Trophoblast cell (in vitro differentiated cells and primary cell): ENCODE measurements around the gene HEATR9.
A peak's percentile ranks its signal among the peaks of the same experiment; 100 is the strongest.

ENCODE experiments used
- DNase-seq, 2 donors: peaks; one replicate each; pipeline ENCODE4 v3.0.0-alpha.2; 2016
- H2AFZ ChIP-seq: 2 replicates; pipeline ENCODE4 v1.6.1; 2013; ENCODE audit warnings: low read length, moderate library complexity, mild to moderate bottlenecking; ENCODE audit not compliant: insufficient read depth, poor library complexity
- H2AK5ac ChIP-seq: 2 replicates; pipeline ENCODE4 v1.6.1; 2013; ENCODE audit warnings: mild to moderate bottlenecking, low read length
- H2BK120ac ChIP-seq: 2 replicates; pipeline ENCODE4 v1.6.1; 2013; ENCODE audit warnings: low read length, mild to moderate bottlenecking, moderate library complexity; ENCODE audit not compliant: insufficient read depth, poor library complexity
- H2BK12ac ChIP-seq: 2 replicates; pipeline ENCODE4 v1.6.1; 2013; ENCODE audit warnings: mild to moderate bottlenecking, low read length, moderate library complexity
- H2BK5ac ChIP-seq: 2 replicates; pipeline ENCODE4 v1.6.1; 2013; ENCODE audit warnings: low read length, low read depth, moderate library complexity, mild to moderate bottlenecking; ENCODE audit not compliant: poor library complexity
- H3K14ac ChIP-seq: 2 replicates; pipeline ENCODE4 v1.6.1; 2013; ENCODE audit warnings: mild to moderate bottlenecking, low read length
- H3K18ac ChIP-seq: 2 replicates; pipeline ENCODE4 v1.6.1; 2013; ENCODE audit warnings: mild to moderate bottlenecking, low read length
- H3K23ac ChIP-seq: 2 replicates; pipeline ENCODE4 v1.6.1; 2013; ENCODE audit warnings: low read length
- H3K27ac ChIP-seq: 2 replicates; pipeline ENCODE4 v1.5.1; 2013; ENCODE audit warnings: low read depth, mild to moderate bottlenecking, inconsistent platforms, low read length, moderate library complexity
- H3K27me3 ChIP-seq: 2 replicates; pipeline ENCODE4 v1.6.1; 2013; ENCODE audit warnings: inconsistent platforms, mild to moderate bottlenecking, low read length, moderate library complexity; ENCODE audit not compliant: insufficient read depth
- H3K36me3 ChIP-seq, 2 experiments: 1 replicate in 1 of 2; 2 replicates in 1 of 2; pipeline ENCODE4 v1.6.1; 2013; ENCODE audit warnings: low read length in 2 of 2, mild to moderate bottlenecking in 2 of 2, moderate library complexity in 1 of 2; ENCODE audit not compliant: insufficient read depth in 2 of 2, control insufficient read depth in 1 of 2
- H3K4ac ChIP-seq: 2 replicates; pipeline ENCODE4 v1.6.1; 2013; ENCODE audit warnings: low read depth, mild to moderate bottlenecking, low read length, moderate library complexity
- H3K4me1 ChIP-seq, 2 experiments: 1 replicate in 1 of 2; 2 replicates in 1 of 2; pipeline ENCODE4 v1.6.1; 2013; ENCODE audit warnings: low read length in 2 of 2, mild to moderate bottlenecking in 2 of 2, moderate library complexity in 1 of 2; ENCODE audit not compliant: insufficient read depth in 2 of 2, control insufficient read depth in 1 of 2
- H3K4me2 ChIP-seq: 2 replicates; pipeline ENCODE4 v1.6.1; 2013; ENCODE audit warnings: inconsistent platforms, mild to moderate bottlenecking, low read length, moderate library complexity
- H3K4me3 ChIP-seq: 2 replicates; pipeline ENCODE4 v1.5.1; 2013; ENCODE audit warnings: mild to moderate bottlenecking, low read depth, low read length, inconsistent platforms
- H3K79me1 ChIP-seq: one replicate; pipeline ENCODE4 v1.6.1; 2013; ENCODE audit warnings: low read length
- H3K79me2 ChIP-seq: 2 replicates; pipeline ENCODE4 v1.6.1; 2013; ENCODE audit warnings: low read length, mild to moderate bottlenecking; ENCODE audit not compliant: control insufficient read depth, insufficient read depth, poor library complexity
- H3K9ac ChIP-seq: 2 replicates; pipeline ENCODE4 v1.6.1; 2013; ENCODE audit warnings: mild to moderate bottlenecking, low read length
- H3K9me3 ChIP-seq: 2 replicates; pipeline ENCODE4 v1.6.1; 2013; ENCODE audit warnings: low read depth, mild to moderate bottlenecking, control low read depth, inconsistent platforms, low read length; ENCODE audit not compliant: insufficient read depth
- H4K12ac ChIP-seq: 2 replicates; pipeline ENCODE4 v1.6.1; 2013; ENCODE audit warnings: low read depth, mild to moderate bottlenecking, low read length, moderate library complexity
- H4K8ac ChIP-seq: 2 replicates; pipeline ENCODE4 v1.6.1; 2013; ENCODE audit warnings: low read depth, mild to moderate bottlenecking, low read length, moderate library complexity
- H4K91ac ChIP-seq: one replicate; pipeline ENCODE4 v1.6.1; 2013; ENCODE audit warnings: low read depth, mild to moderate bottlenecking, low read length, moderate library complexity
- WGBS: extraction: QIAGEN DNeasy Blood & Tissue Kit; methylation state at CpG from one replicate; pipeline ENCODE4 v1.1.7; 2013; ENCODE audit warnings: missing lambda C conversion rate; ENCODE audit not compliant: insufficient read length, insufficient coverage; ENCODE audit errors: extremely low coverage; 5-methylcytosine and 5-hydroxymethylcytosine counted together

Gene HEATR9

GRCh38 chr17:35870906-35871819, 2.5 kb upstream of the HEATR9 start:
- no peak overlapping the region for H3K4me2 ChIP-seq
- H3K23ac ChIP-seq: no peak overlapping the region
- no peak overlapping the region for H2BK12ac ChIP-seq
- no peak overlapping the region for H4K8ac ChIP-seq
- no peak overlapping the region for H3K14ac ChIP-seq
- no peak overlapping the region for H3K27ac ChIP-seq
- no peak overlapping the region for H2BK5ac ChIP-seq
- no peak overlapping the region for H2BK120ac ChIP-seq
- no peak overlapping the region for H4K91ac ChIP-seq
- H3K79me2 ChIP-seq: no peaks in the 10 kb centered on the region
- DNase-seq: peak in 1 of 2 donors; percentile 44
- H3K36me3 ChIP-seq: no peaks in the 10 kb centered on the region
- no peaks in the 10 kb centered on the region for H3K79me1 ChIP-seq
- WGBS: no CpG with 5 or more reads among the region's 8 CpGs
- no peak overlapping the region for H4K12ac ChIP-seq
- H3K9me3 ChIP-seq: no peaks in the 10 kb centered on the region
- no peak overlapping the region for H3K4me3 ChIP-seq
- no peak overlapping the region for H3K9ac ChIP-seq
- no peak overlapping the region for H2AFZ ChIP-seq
- no peak overlapping the region for H2AK5ac ChIP-seq
- H3K18ac ChIP-seq: no peak overlapping the region
- H3K4ac ChIP-seq: no peak overlapping the region
- peaks cover 8 to 9% of the 10 kb centered on the region in 2 experiments for H3K4me1 ChIP-seq
- H3K27me3 ChIP-seq: no peaks in the 10 kb centered on the region

- Histone ChIP-seq H4K91ac (no peak overlapping the region), H2AK5ac (no peak overlapping the region), H4K8ac (no peak overlapping the region), H3K4me1 (peaks cover 3 to 4% of the 10 kb centered on the region in 2 experiments), H3K4ac (no peak overlapping the region), H3K23ac (no peak overlapping the region), H3K9me3 (no peaks in the 10 kb centered on the region), H3K79me1 (no peaks in the 10 kb centered on the region), H3K14ac (no peak overlapping the region), H2BK120ac (no peak overlapping the region), H2BK12ac (no peak overlapping the region), H3K27me3 (no peaks in the 10 kb centered on the region), H2BK5ac (no peak overlapping the region), H3K79me2 (no peaks in the 10 kb centered on the region), H3K18ac (no peak overlapping the region), H3K36me3 (no peaks in the 10 kb centered on the region), H2AFZ (no peak overlapping the region), H3K27ac (no peak overlapping the region), H4K12ac (no peak overlapping the region), H3K4me3 (no peak overlapping the region), H3K4me2 (no peak overlapping the region), H3K9ac (no peak overlapping the region)
- WGBS: no CpG with 5 or more reads among the region's 3 CpGs
- no peak for DNase-seq
Measured at GRCh38 chr17:35867574-35867973, 1.1 kb downstream of the HEATR9 start.

- no peak for DNase-seq
- Histone ChIP-seq H3K4ac (no peak overlapping the region), H2AK5ac (no peak overlapping the region), H3K18ac (no peak overlapping the region), H3K9ac (no peak overlapping the region), H3K4me1 (peaks cover 3 to 4% of the 10 kb centered on the region in 2 experiments), H2BK5ac (no peak overlapping the region), H4K12ac (no peak overlapping the region), H3K27ac (no peak overlapping the region), H2BK12ac (no peak overlapping the region), H3K4me3 (no peak overlapping the region), H4K8ac (no peak overlapping the region), H2BK120ac (no peak overlapping the region), H3K79me2 (no peaks in the 10 kb centered on the region), H3K9me3 (no peaks in the 10 kb centered on the region), H3K27me3 (no peaks in the 10 kb centered on the region), H3K14ac (no peak overlapping the region), H3K36me3 (no peaks in the 10 kb centered on the region), H2AFZ (no peak overlapping the region), H3K79me1 (no peaks in the 10 kb centered on the region), H3K23ac (no peak overlapping the region), H3K4me2 (no peak overlapping the region), H4K91ac (no peak overlapping the region)
- WGBS: no CpG with 5 or more reads among the region's 1 CpG
Measured at GRCh38 chr17:35866341-35866950, 2.2 kb downstream of the HEATR9 start.

GRCh38 chr17:35865412-35866340, 3.0 kb downstream of the HEATR9 start:
- Histone ChIP-seq H2AK5ac (no peak overlapping the region), H3K14ac (no peak overlapping the region), H3K79me1 (no peaks in the 10 kb centered on the region), H3K4me2 (no peak overlapping the region), H3K9ac (no peak overlapping the region), H3K9me3 (no peaks in the 10 kb centered on the region), H4K91ac (no peak overlapping the region), H3K18ac (no peak overlapping the region), H3K36me3 (no peaks in the 10 kb centered on the region), H3K27me3 (no peaks in the 10 kb centered on the region), H3K4me1 (peaks cover 3 to 4% of the 10 kb centered on the region in 2 experiments), H2BK5ac (no peak overlapping the region), H3K23ac (no peak overlapping the region), H3K27ac (no peak overlapping the region), H3K4ac (no peak overlapping the region), H3K4me3 (no peak overlapping the region), H4K8ac (no peak overlapping the region), H4K12ac (no peak overlapping the region), H3K79me2 (no peaks in the 10 kb centered on the region), H2BK12ac (no peak overlapping the region), H2AFZ (no peak overlapping the region), H2BK120ac (no peak overlapping the region)
- no CpG with 5 or more reads among the region's 3 CpGs for WGBS
- no peak for DNase-seq
